Astrocyte (in vitro differentiated cells and primary cell): Measurements from ENCODE around the gene STRN4. TPM values are rescaled to one million over a fixed set of nuclear protein-coding genes. Genes with fewer than 3 reads are reported as not detected.
A peak's percentile ranks its signal among the peaks of the same experiment; 100 is the strongest.
"Not testable (repeated sequence)": the region's sequence is repeated elsewhere in the genome, so short reads cannot be mapped to it uniquely, and the experiment has no call there.

Experiments used
- DNase-seq: peaks from one replicate; pipeline ENCODE4 v3.0.0-alpha.2; 2010; ENCODE audit warnings: low read depth
- FAIRE-seq: peaks from 2 replicates; lab custom pipeline; 2011; peaks lifted over from hg19 to GRCh38; lab: Jason Lieb, UNC
- H2AFZ ChIP-seq: 2 replicates; pipeline ENCODE4 v1.6.0; 2012; ENCODE audit warnings: low read depth, low read length, inconsistent platforms
- H3K27ac ChIP-seq: 2 replicates; pipeline ENCODE4 v1.5.1; 2011; ENCODE audit warnings: low read depth, low read length, inconsistent platforms
- H3K27me3 ChIP-seq: 2 replicates; pipeline ENCODE4 v1.6.0; 2011; ENCODE audit warnings: low read length, inconsistent platforms; ENCODE audit not compliant: insufficient read depth
- H3K36me3 ChIP-seq: 2 replicates; pipeline ENCODE4 v1.5.1; 2011; ENCODE audit warnings: low read length, inconsistent platforms; ENCODE audit not compliant: insufficient read depth
- H3K4me1 ChIP-seq: 2 replicates; pipeline ENCODE4 v1.5.1; 2011; ENCODE audit warnings: low read length, inconsistent platforms; ENCODE audit not compliant: insufficient read depth
- H3K4me2 ChIP-seq: 2 replicates; pipeline ENCODE4 v1.6.0; 2012; ENCODE audit warnings: low read length, inconsistent platforms
- H3K4me3 ChIP-seq: 2 replicates; pipeline ENCODE4 v1.5.1; 2011; ENCODE audit warnings: low read depth, mild to moderate bottlenecking, low read length, inconsistent platforms; ENCODE audit not compliant: insufficient read depth
- H3K79me2 ChIP-seq: 2 replicates; pipeline ENCODE4 v1.6.0; 2012; ENCODE audit warnings: mild to moderate bottlenecking, low read length, inconsistent platforms; ENCODE audit not compliant: insufficient read depth
- H3K9ac ChIP-seq: 2 replicates; pipeline ENCODE4 v1.6.0; 2012; ENCODE audit warnings: mild to moderate bottlenecking, low read length, inconsistent platforms
- H3K9me3 ChIP-seq: 2 replicates; pipeline ENCODE4 v1.5.1; 2012; ENCODE audit warnings: low read depth, mild to moderate bottlenecking, low read length, inconsistent platforms; ENCODE audit not compliant: insufficient read depth
- H4K20me1 ChIP-seq: 2 replicates; pipeline ENCODE4 v1.6.0; 2012; ENCODE audit warnings: low read length, inconsistent platforms; ENCODE audit not compliant: insufficient read depth
- H3K27ac Mint-ChIP-seq: one replicate; pipeline ENCODE4 v1.8.0; 2021; ENCODE audit warnings: mild to moderate bottlenecking, mixed read lengths; ENCODE audit not compliant: unreplicated experiment
- H3K27me3 Mint-ChIP-seq: one replicate; pipeline ENCODE4 v1.8.0; 2021; ENCODE audit warnings: low read depth, mixed read lengths; ENCODE audit not compliant: unreplicated experiment
- H3K36me3 Mint-ChIP-seq: one replicate; pipeline ENCODE4 v1.8.0; 2021; ENCODE audit warnings: low read depth, mixed read lengths; ENCODE audit not compliant: unreplicated experiment
- H3K4me1 Mint-ChIP-seq: one replicate; pipeline ENCODE4 v1.8.0; 2021; ENCODE audit warnings: low read depth, mixed read lengths; ENCODE audit not compliant: unreplicated experiment
- H3K4me3 Mint-ChIP-seq: one replicate; pipeline ENCODE4 v1.8.0; 2021; ENCODE audit warnings: mild to moderate bottlenecking, moderate library complexity, mixed read lengths; ENCODE audit not compliant: unreplicated experiment
- H3K9me3 Mint-ChIP-seq: one replicate; pipeline ENCODE4 v1.8.0; 2021; ENCODE audit warnings: mild to moderate bottlenecking, mixed read lengths; ENCODE audit not compliant: unreplicated experiment
- EZH2 ChIP-seq: IDR thresholded peaks from 2 replicates; pipeline ENCODE4 v1.6.1; 2012; ENCODE audit warnings: mild to moderate bottlenecking, low read length, inconsistent platforms; ENCODE audit not compliant: insufficient read depth
- total RNA-seq: library from RNA; stranded (reverse); gene quantifications from 2 replicates; pipeline ENCODE4 v1.2.1, GENCODE V29; 2021
- TF ChIP-seq, protein P1 (sequence below): IDR thresholded peaks from 2 replicates; pipeline ENCODE4 v1.5.1; 2011; ENCODE audit warnings: low read depth, mild to moderate bottlenecking, inconsistent platforms, low read length, moderate library complexity; ENCODE audit not compliant: insufficient read depth

Gene STRN4
- total RNA-seq, 1 donor from 2014 or later: 80.8 TPM

DNA sequence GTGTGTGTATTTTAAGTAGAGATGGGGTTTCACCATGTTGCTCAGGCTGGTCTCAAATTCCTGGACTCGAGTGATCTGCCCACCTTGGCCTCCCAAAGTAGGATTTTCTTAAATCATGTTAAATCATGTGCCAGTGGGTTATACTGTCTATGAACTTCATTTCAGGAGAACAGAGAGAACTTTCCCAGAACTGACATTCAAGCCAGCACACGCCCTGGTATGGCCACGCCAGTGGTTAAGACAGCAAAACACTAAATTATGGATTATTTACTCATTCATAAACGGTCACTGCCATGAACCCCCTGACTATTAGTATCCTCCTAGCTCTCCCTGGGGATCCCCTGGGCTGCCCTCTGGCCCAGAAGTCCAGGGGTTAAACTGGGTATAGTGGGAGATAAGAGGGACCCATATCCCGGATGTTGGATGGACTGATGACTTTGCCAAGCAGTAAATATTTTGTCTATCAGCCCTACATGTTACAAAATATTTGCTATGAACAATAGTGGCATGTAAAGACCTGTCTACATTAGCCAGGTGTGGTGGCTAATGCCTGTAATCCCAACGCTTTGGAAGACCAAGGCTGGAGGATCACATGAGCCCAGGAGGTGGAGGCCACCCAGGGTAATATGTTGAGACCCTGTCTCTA lies 16.1 kb upstream of the STRN4 start:
- no peak for TF ChIP-seq EZH2
- TF ChIP-seq, protein P1, sequence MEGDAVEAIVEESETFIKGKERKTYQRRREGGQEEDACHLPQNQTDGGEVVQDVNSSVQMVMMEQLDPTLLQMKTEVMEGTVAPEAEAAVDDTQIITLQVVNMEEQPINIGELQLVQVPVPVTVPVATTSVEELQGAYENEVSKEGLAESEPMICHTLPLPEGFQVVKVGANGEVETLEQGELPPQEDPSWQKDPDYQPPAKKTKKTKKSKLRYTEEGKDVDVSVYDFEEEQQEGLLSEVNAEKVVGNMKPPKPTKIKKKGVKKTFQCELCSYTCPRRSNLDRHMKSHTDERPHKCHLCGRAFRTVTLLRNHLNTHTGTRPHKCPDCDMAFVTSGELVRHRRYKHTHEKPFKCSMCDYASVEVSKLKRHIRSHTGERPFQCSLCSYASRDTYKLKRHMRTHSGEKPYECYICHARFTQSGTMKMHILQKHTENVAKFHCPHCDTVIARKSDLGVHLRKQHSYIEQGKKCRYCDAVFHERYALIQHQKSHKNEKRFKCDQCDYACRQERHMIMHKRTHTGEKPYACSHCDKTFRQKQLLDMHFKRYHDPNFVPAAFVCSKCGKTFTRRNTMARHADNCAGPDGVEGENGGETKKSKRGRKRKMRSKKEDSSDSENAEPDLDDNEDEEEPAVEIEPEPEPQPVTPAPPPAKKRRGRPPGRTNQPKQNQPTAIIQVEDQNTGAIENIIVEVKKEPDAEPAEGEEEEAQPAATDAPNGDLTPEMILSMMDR: no peak
- no peak for FAIRE-seq
- Histone ChIP-seq H2AFZ (no peak overlapping the region), H3K9ac (no peak overlapping the region), H3K27me3 (no peaks in the 10 kb centered on the region), H3K27ac (no peak overlapping the region), H3K9me3 (no peaks in the 10 kb centered on the region), H3K4me1 (no peaks in the 10 kb centered on the region), H3K4me2 (no peak overlapping the region), H3K36me3 (no peaks in the 10 kb centered on the region), H3K4me3 (no peak overlapping the region), H3K79me2 (no peaks in the 10 kb centered on the region), H4K20me1 (peaks cover 7% of the 10 kb centered on the region)
- H3K27ac Mint-ChIP-seq: no peak overlapping the region
- H3K4me1 Mint-ChIP-seq: no peaks in the 10 kb centered on the region
- no peak overlapping the region for H3K4me3 Mint-ChIP-seq
- H3K36me3 Mint-ChIP-seq: no peaks in the 10 kb centered on the region
- H3K9me3 Mint-ChIP-seq: no peaks in the 10 kb centered on the region
- DNase-seq: no peak
- no peaks in the 10 kb centered on the region for H3K27me3 Mint-ChIP-seq

- Mint-ChIP-seq H3K4me1 (no peaks in the 10 kb centered on the region), H3K9me3 (no peaks in the 10 kb centered on the region), H3K27ac (no peak overlapping the region), H3K27me3 (no peaks in the 10 kb centered on the region), H3K36me3 (peaks cover 2% of the 10 kb centered on the region), H3K4me3 (no peak overlapping the region)
- no peak overlapping the region for H3K27ac ChIP-seq
- H4K20me1 ChIP-seq: peaks cover 14% of the 10 kb centered on the region
- no peak overlapping the region for H3K9ac ChIP-seq
- peak; percentile 20 for DNase-seq
- TF ChIP-seq, protein P1: no peak
- TF ChIP-seq EZH2: no peak
- no peaks in the 10 kb centered on the region for H3K27me3 ChIP-seq
- H2AFZ ChIP-seq: no peak overlapping the region
- no peaks in the 10 kb centered on the region for H3K79me2 ChIP-seq
- no peaks in the 10 kb centered on the region for H3K4me1 ChIP-seq
- H3K4me3 ChIP-seq: no peak overlapping the region
- no peaks in the 10 kb centered on the region for H3K36me3 ChIP-seq
- FAIRE-seq: no peak
- H3K9me3 ChIP-seq: no peaks in the 10 kb centered on the region
- no peak overlapping the region for H3K4me2 ChIP-seq
These were observed 15.2 kb upstream of the STRN4 start for GRCh38 chr19:46761418-46761831.

GRCh38 chr19:46760897-46761296 lies 14.6 kb upstream of the STRN4 start:
- H3K4me1 ChIP-seq, H3K4me2 ChIP-seq, H3K9me3 ChIP-seq, H3K79me2 ChIP-seq, H3K9me3 Mint-ChIP-seq, H2AFZ ChIP-seq, FAIRE-seq, H3K27ac ChIP-seq, DNase-seq, H3K9ac ChIP-seq, H3K4me3 ChIP-seq, H3K27me3 ChIP-seq, H3K27me3 Mint-ChIP-seq, H3K36me3 Mint-ChIP-seq, H3K4me3 Mint-ChIP-seq, H3K27ac Mint-ChIP-seq, H3K4me1 Mint-ChIP-seq, H3K36me3 ChIP-seq: not testable (repeated sequence)
- peaks cover 14% of the 10 kb centered on the region for H4K20me1 ChIP-seq
